Activated CD4-positive, alpha-beta memory T cell treated with anti-CD3 and anti-CD28 coated beads, Interleukin-2, amount 10 ng/mL, durations not matched to agents 7 days and 5 days (primary cell): ENCODE measurements around the gene FHOD3. TPM values are rescaled to one million over a fixed set of nuclear protein-coding genes. Genes with fewer than 3 reads are reported as not detected.

Experiments
- CTCF ChIA-PET: fragments of 350-600 bp; sonication (Branson Sonifier 250); formaldehyde crosslinking; loops from one replicate; lab custom pipeline; 2021; ENCODE audit warnings: antibody characterized with exemption, inconsistent platforms; lab: Charles Lee
- POLR2A ChIA-PET: fragments of 350-600 bp; sonication (Branson Sonifier 250); formaldehyde crosslinking; loops from one replicate; lab custom pipeline; 2021; ENCODE audit warnings: antibody characterized with exemption; lab: Charles Lee
- DNase-seq: peaks from one replicate; pipeline ENCODE4 v3.0.0-alpha.2; 2020
- H3K27ac Mint-ChIP-seq: one replicate; pipeline ENCODE4 v1.8.0; 2021; ENCODE audit warnings: mild to moderate bottlenecking, mixed read lengths
- H3K27me3 Mint-ChIP-seq: one replicate; pipeline ENCODE4 v1.8.0; 2021; ENCODE audit warnings: mixed read lengths
- H3K36me3 Mint-ChIP-seq: one replicate; pipeline ENCODE4 v1.8.0; 2021; ENCODE audit warnings: low read depth, mixed read lengths
- H3K4me1 Mint-ChIP-seq: one replicate; pipeline ENCODE4 v1.8.0; 2021; ENCODE audit warnings: mixed read lengths
- H3K4me3 Mint-ChIP-seq: one replicate; pipeline ENCODE4 v1.8.0; 2021; ENCODE audit warnings: mild to moderate bottlenecking, mixed read lengths
- H3K9me3 Mint-ChIP-seq: one replicate; pipeline ENCODE4 v1.8.0; 2021; ENCODE audit warnings: mixed read lengths
- total RNA-seq, 2 experiments: library from RNA; stranded (reverse); gene quantifications; one replicate each; pipeline ENCODE4 v1.2.3, GENCODE V29; 2021

Gene FHOD3
- total RNA-seq, 2 experiments from 2014 or later, result not detected

DNA sequence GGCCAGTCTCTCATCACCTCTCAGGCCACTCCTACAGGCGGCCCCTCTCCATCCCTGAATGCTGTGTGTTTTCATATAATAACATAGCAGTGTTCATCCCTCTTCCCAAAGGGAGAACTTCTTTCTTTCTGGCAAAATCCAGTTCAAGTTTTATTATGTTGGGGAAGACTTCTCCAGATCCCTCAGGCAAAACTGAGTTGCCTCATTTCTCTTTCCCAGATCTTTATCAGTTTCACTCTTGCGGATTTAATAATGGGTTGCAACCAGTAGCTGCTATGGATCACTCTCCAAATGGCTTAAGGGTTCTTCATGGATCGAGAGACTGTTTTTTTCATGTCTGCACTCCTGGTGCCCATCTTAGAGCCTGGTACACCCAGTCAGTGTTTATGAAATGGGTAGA, 129.9 kb downstream of the FHOD3 start:
- no peak for DNase-seq
- Mint-ChIP-seq H3K27me3 (peaks cover 6% of the 10 kb centered on the region), H3K36me3 (no peaks in the 10 kb centered on the region), H3K27ac (no peak overlapping the region), H3K9me3 (no peaks in the 10 kb centered on the region), H3K4me1 (no peaks in the 10 kb centered on the region), H3K4me3 (no peak overlapping the region)
- ChIA-PET POLR2A (no interaction called here), CTCF (no interaction called here)

DNA sequence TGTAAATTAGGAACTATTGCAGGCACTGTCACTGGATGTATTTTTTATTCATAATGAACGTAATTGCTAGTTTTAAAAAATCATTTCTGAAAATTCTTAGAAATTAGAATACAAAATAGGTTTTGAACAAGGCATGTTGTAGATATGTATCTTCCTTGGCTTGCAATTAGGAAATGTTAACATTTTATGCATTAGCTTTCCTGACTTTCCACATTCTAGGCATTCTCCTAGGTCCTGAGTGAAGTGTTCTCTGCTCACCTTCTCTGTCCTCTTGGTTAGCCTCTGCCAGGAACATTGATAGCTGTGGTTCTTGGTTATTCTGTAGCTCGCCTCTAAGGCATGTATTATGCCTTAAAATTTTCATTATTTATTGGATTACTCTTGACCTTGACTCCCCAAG, 130.3 kb downstream of the FHOD3 start:
- DNase-seq, result no peak
- ChIA-PET POLR2A (no interaction called here), CTCF (no interaction called here)
- Mint-ChIP-seq H3K4me3 (no peak overlapping the region), H3K36me3 (no peaks in the 10 kb centered on the region), H3K27ac (no peak overlapping the region), H3K4me1 (no peaks in the 10 kb centered on the region), H3K9me3 (no peaks in the 10 kb centered on the region), H3K27me3 (peaks cover 6% of the 10 kb centered on the region)

DNA sequence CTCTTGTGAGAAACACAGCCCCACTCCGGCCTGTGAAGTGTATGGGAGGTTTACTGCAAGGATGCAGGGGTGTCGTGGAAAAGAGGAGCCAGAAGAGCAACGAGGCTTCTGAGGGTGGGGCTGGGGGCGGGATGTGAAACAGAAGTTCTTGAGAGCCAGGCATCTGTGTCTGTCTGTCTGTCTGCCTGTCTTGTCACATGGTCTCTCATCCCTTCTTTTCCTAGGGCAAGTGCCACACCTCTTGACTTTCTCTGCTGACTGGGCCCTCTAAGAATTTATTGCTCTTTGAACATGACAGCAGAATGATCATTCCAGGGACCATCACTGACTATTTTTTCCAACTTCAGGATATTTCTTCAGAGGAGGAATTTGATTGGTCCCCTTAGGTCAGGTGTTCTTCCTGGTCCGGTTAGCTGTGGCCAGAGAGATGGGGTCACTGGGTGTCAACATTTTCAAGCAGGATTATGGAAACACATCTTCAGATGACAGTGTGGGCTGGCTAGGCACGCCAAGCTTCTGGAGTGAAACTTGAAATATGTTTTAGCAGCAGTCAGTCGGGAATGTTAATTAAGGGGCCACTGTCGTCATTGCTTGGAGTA, 131.0 kb downstream of the FHOD3 start:
- ChIA-PET CTCF (no interaction called here), POLR2A (no interaction called here)
- H3K4me3 Mint-ChIP-seq, result no peak overlapping the region
- DNase-seq, result no peak
- H3K27me3 Mint-ChIP-seq, result peaks cover 6% of the 10 kb centered on the region
- no peak overlapping the region for H3K27ac Mint-ChIP-seq
- H3K36me3 Mint-ChIP-seq, result no peaks in the 10 kb centered on the region
- no peaks in the 10 kb centered on the region for H3K4me1 Mint-ChIP-seq
- H3K9me3 Mint-ChIP-seq, result no peaks in the 10 kb centered on the region

DNA sequence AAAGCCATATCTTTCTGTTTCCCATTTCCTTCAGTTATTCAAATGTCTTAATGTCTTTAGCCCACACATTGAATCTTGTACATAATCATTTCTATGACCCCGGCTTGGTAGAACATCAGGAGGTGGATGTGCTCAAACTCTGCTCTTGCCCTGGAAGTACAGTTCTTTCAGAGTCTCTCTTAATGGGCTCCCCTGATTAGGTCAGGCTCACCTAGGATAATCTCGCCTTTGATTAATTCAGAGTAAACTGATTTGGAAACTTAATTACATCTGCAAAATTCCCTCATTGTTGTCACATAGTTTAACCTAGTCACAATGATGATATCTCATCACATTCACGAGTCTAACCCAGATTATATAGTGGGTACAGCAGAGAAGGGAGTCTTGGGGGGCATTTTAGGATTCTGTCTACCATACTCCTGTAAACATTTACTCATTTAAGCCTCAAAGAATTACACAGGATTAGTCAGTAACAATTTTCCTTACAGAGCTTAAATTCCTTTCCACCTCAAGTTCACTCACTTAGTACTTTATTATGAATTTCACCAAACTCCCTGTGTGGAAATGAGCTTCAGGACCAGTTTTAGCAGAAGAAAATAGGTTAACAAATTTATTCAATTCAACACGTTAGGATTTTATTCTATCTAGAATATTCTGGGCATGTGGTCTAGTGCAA, 135.5 kb downstream of the FHOD3 start:
- no peak overlapping the region for H3K4me3 Mint-ChIP-seq
- H3K27ac Mint-ChIP-seq, result no peak overlapping the region
- ChIA-PET POLR2A (no interaction called here), CTCF (no interaction called here)
- H3K9me3 Mint-ChIP-seq, result no peaks in the 10 kb centered on the region
- DNase-seq, result no peak
- no peaks in the 10 kb centered on the region for H3K27me3 Mint-ChIP-seq
- no peaks in the 10 kb centered on the region for H3K36me3 Mint-ChIP-seq
- no peaks in the 10 kb centered on the region for H3K4me1 Mint-ChIP-seq

DNA sequence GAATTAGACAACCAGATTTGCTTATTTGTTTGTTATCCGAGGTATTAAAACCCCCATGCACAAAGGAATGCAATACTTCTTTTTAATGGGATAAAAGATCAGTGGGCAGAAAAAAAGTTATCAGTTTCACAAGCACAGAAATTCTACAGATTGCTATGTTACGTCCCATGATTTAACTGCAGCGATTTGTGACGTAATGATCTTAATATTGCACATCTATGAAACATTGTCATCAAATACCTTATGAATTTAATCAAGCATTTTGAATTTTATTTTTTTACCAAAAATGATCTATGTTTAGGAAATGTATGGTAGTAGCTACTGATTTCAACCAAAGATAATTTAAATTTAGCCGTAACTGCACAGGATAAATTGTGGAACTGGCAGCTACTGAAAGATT, 138.9 kb downstream of the FHOD3 start:
- no peak overlapping the region for H3K4me3 Mint-ChIP-seq
- DNase-seq, result no peak
- peaks cover 3% of the 10 kb centered on the region for H3K27me3 Mint-ChIP-seq
- ChIA-PET CTCF (no interaction called here), POLR2A (no interaction called here)
- H3K9me3 Mint-ChIP-seq, result no peaks in the 10 kb centered on the region
- no peaks in the 10 kb centered on the region for H3K4me1 Mint-ChIP-seq
- no peaks in the 10 kb centered on the region for H3K36me3 Mint-ChIP-seq
- H3K27ac Mint-ChIP-seq, result no peak overlapping the region

DNA sequence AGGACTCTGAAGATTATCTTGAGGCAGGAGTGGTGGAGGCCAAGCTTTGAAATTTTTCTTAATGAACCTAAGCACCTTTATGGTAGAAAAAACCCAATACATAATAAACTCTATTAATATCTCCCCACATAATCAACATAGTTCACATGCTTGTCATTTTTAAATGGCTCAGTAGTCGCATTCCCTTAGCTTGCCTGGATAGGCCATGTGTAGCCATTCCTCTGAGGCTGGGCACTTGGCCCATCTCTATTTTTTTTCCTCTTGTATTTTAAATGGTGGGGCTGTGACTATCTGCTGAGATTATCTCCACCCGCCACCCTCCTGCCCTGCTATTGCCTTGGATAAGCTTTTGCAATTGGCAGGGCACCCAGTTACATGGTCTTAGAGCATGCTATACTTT, 143.1 kb downstream of the FHOD3 start:
- H3K4me1 Mint-ChIP-seq, result no peaks in the 10 kb centered on the region
- no peak overlapping the region for H3K4me3 Mint-ChIP-seq
- POLR2A ChIA-PET, result no interaction called here

DNA sequence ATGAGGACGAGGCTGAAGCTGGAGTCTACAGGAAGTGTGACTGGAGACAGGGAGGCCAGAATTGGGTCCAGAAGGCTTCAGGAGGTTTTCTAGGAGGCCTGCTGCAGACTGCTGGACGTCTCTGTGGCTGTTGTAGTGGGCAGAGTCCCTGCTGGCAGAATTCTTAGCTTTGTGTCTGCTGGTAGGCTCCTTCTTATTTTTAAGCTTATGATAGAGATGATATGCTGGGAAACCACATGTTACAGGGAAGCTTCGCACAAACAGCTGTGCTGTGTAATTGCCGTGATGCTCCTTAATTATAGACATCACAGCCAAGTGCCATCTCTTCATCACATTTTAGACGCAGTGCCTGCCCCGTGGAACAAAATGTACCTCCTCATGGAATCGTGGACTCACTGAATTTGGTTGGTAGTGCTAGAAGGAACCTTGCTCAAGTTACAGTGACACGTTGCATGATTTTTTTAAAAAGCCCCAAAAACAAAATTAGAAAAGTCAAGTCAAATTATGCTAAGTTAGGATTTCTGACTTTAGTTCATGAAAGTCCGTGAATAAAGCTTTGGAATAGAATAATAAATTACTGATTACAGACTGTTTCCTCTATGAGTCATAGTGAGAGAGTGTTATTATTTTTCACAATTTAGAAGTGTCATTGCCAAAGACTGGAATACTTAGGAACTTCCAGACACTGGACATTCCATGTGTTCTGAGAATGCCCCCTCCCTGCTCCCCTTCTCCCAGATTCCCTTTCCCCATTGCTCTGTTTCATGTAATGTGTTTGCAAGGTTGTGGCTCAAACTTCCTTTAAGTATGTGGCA, 144.1 kb downstream of the FHOD3 start:
- no peaks in the 10 kb centered on the region for H3K4me1 Mint-ChIP-seq
- H3K27ac Mint-ChIP-seq, result no peak overlapping the region
- no peak overlapping the region for H3K4me3 Mint-ChIP-seq
- CTCF ChIA-PET, result no interaction called here
- no peaks in the 10 kb centered on the region for H3K36me3 Mint-ChIP-seq
- H3K27me3 Mint-ChIP-seq, result peaks cover 11% of the 10 kb centered on the region
- no peaks in the 10 kb centered on the region for H3K9me3 Mint-ChIP-seq
- POLR2A ChIA-PET, result no interaction called here
- DNase-seq, result no peak

More for the DNA sequence above, 143.1 kb downstream of the FHOD3 start:
- DNase-seq, result no peak
- H3K36me3 Mint-ChIP-seq, result no peaks in the 10 kb centered on the region
- CTCF ChIA-PET, result no interaction called here
- H3K9me3 Mint-ChIP-seq, result no peaks in the 10 kb centered on the region
- no peak overlapping the region for H3K27ac Mint-ChIP-seq
- peaks cover 11% of the 10 kb centered on the region for H3K27me3 Mint-ChIP-seq

DNA sequence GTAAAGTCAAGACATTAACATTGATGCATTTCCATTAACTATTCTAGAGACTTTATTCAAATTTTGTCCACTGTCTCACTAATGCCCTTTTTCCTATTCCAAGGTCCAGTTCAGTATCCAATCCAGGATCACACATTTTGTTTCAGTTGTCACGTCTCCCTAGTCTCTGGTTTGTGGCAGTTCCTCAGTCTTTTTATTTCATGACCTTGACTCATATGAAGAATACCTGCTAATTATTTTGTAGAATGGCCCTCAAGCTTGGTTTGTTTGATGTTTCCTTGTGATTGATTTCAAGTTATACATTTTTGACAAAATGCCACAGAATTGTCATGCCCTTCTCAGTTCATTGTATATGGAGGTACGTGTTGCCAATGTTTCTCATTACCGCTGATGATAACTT, 145.2 kb downstream of the FHOD3 start:
- Mint-ChIP-seq H3K36me3 (no peaks in the 10 kb centered on the region), H3K4me1 (no peaks in the 10 kb centered on the region), H3K27me3 (peaks cover 12% of the 10 kb centered on the region), H3K4me3 (no peak overlapping the region), H3K9me3 (no peaks in the 10 kb centered on the region), H3K27ac (no peak overlapping the region)
- no peak for DNase-seq
- POLR2A ChIA-PET, result no interaction called here
- CTCF ChIA-PET, result no interaction called here

DNA sequence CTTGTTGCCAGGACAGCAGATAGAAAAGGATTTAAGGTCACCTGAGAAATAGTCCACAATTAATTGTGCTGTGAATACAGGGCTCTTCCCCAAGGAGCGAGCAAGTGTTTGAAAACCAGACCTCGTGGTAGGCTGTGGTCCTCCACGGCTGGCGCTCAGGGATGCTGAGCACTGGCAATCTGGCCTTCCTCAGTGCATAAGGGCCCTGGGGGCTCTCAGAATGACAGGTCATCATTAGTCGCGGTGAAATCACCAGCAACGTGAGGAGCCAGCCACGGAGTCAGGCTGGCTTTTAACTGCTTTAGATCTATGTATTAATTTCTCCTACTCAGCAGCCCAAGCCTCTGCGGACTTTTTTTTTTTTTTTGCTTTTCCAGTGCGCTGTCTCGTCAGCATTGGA, 148.5 kb downstream of the FHOD3 start:
- no peaks in the 10 kb centered on the region for H3K4me1 Mint-ChIP-seq
- CTCF ChIA-PET, result no interaction called here
- POLR2A ChIA-PET, result no interaction called here

DNA sequence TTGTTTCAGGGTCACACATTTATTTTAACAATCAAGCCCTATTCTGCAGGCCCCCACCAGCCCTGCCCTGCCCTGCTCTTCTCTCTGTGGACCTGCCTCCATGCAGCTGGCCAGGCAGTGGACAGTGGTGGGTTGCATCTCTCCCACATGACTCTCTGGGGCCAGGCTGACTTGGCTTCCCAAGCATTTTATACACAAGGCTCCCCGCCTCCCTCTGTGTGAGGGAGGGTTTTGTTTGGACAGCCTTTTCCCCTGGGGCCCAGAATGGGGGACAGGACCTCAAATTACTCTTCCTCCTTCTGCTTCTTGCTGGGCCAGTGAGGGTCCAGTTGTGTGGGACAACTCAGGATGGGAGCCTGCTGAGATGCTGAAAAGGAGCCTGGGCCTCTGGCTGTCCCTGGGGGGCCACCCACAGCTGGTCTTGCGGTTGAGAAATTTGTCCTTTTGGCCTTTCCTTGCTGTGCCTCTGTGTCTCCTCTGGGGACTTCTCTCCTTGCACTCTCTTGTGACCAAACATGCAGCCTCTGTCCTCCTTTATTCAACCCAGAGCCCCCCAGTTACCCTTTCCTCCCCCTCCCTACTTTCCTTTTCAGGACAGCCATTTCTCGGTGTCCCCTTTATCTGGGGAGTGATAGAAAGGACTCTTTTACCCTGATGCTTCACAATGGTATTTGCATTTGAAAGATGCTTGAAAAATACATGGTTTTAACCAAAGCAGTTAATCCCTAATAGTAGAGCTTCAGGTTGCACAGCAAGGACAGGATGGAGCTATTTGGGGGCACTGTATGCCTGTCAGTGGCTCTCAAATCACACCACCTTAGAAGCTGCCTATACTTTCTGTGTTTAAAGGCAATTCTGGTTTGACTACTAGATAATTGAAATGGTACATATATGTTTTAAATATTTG, 151.1 kb downstream of the FHOD3 start:
- no peak for DNase-seq
- Mint-ChIP-seq H3K4me1 (no peaks in the 10 kb centered on the region), H3K27me3 (peaks cover 2% of the 10 kb centered on the region), H3K36me3 (no peaks in the 10 kb centered on the region), H3K4me3 (no peak overlapping the region), H3K9me3 (no peaks in the 10 kb centered on the region), H3K27ac (no peak overlapping the region)
- ChIA-PET POLR2A (no interaction called here), CTCF (no interaction called here)

More for the DNA sequence above, 148.5 kb downstream of the FHOD3 start:
- DNase-seq, result no peak
- Mint-ChIP-seq H3K27ac (no peak overlapping the region), H3K9me3 (no peaks in the 10 kb centered on the region), H3K27me3 (peaks cover 9% of the 10 kb centered on the region), H3K4me3 (no peak overlapping the region), H3K36me3 (no peaks in the 10 kb centered on the region)

DNA sequence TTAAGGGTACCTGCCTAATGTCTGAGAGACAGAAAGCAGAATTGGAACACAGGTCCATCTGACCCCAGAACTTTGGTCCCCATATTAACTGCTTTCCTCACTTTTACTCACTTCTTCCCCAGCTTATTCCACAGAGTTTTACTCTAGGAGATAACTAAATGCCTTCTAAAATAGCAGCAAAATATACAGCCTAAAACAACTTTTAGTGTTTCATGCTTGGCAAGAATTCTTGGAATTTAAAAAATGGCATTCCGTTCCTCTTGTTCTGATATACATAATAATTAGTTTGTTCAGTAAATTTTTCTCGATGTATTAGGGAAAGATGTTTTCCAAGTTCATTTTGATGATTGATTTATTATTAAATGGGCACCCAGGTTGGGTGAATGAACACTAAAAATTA, 151.9 kb downstream of the FHOD3 start:
- Mint-ChIP-seq H3K4me1 (no peaks in the 10 kb centered on the region), H3K36me3 (no peaks in the 10 kb centered on the region), H3K4me3 (no peak overlapping the region), H3K27me3 (peaks cover 2% of the 10 kb centered on the region), H3K27ac (no peak overlapping the region), H3K9me3 (no peaks in the 10 kb centered on the region)
- POLR2A ChIA-PET, result no interaction called here
- no peak for DNase-seq
- CTCF ChIA-PET, result no interaction called here

DNA sequence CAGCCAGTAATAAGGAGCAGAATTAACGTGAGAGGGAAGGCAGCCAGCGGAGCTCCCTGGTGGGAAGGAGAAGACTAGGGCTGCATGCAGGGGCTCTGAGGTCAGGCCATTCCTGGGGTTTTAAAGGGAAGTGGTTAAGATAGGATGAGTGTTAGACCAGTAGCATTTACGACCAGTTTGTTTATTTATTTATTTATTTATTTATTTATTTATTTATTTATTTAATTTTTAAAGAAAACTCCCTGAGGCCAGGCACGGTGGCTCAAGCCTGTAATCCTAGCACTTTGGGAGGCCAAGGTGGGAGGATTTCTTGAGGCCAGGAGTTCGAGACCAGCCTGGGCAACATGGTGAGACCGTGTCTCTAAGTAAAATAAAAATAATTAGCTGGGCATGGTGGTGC, 152.8 kb downstream of the FHOD3 start:
- no peak overlapping the region for H3K4me3 Mint-ChIP-seq
- H3K36me3 Mint-ChIP-seq, result no peaks in the 10 kb centered on the region
- ChIA-PET CTCF (no interaction called here), POLR2A (no interaction called here)
- H3K27ac Mint-ChIP-seq, result no peak overlapping the region
- no peak for DNase-seq
- no peaks in the 10 kb centered on the region for H3K4me1 Mint-ChIP-seq
- no peaks in the 10 kb centered on the region for H3K9me3 Mint-ChIP-seq
- H3K27me3 Mint-ChIP-seq, result peaks cover 3% of the 10 kb centered on the region
